HFF-Myc (cell line): ENCODE results near the gene CXCR3.

Experiments used
- DNase-seq: peaks from one replicate; pipeline ENCODE4 v3.0.0-alpha.2; 2011; ENCODE audit warnings: low read depth; ENCODE audit errors: extremely low read depth
- H3K4me3 ChIP-seq: replicated peaks from 2 replicates; pipeline ENCODE4 v1.5.1; 2011; ENCODE audit warnings: low read depth, mild to moderate bottlenecking, control low read depth, low read length
- CTCF ChIP-seq: IDR thresholded peaks from 2 replicates; pipeline ENCODE4 v1.5.1; 2012; ENCODE audit warnings: mild to moderate bottlenecking, low read depth, low read length, control low read depth; ENCODE audit errors: missing control alignments

The CXCR3 gene

GRCh38 chrX:71625471-71625870 lies 7.2 kb upstream of the CXCR3 start:
- no peak overlapping the region for H3K4me3 ChIP-seq
- no peak for DNase-seq

DNA sequence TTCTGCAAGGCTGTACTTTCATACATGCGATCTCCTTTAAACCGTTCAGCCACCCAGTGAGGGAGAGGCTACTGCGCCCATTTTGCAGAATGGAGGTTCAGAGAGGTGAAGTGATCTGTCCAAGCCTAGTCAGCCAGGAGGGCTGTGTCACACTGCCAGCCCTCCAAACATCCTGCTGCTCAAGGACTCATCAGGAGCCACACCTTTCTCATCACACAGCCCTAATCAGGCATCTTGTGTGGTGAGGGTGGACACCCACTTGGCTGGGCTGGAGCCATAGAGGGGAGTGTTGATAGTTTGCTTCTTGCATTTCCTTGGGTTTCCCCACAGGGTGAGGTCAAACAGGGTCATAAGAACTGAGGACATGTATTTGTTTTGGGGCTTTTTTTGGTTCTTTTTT lies 5.4 kb upstream of the CXCR3 start:
- TF ChIP-seq CTCF, result no peak
- H3K4me3 ChIP-seq, result no peak overlapping the region
- no peak for DNase-seq

More at GRCh38 chrX:71625471-71625870, 7.2 kb upstream of the CXCR3 start:
- TF ChIP-seq CTCF, result no peak

DNA sequence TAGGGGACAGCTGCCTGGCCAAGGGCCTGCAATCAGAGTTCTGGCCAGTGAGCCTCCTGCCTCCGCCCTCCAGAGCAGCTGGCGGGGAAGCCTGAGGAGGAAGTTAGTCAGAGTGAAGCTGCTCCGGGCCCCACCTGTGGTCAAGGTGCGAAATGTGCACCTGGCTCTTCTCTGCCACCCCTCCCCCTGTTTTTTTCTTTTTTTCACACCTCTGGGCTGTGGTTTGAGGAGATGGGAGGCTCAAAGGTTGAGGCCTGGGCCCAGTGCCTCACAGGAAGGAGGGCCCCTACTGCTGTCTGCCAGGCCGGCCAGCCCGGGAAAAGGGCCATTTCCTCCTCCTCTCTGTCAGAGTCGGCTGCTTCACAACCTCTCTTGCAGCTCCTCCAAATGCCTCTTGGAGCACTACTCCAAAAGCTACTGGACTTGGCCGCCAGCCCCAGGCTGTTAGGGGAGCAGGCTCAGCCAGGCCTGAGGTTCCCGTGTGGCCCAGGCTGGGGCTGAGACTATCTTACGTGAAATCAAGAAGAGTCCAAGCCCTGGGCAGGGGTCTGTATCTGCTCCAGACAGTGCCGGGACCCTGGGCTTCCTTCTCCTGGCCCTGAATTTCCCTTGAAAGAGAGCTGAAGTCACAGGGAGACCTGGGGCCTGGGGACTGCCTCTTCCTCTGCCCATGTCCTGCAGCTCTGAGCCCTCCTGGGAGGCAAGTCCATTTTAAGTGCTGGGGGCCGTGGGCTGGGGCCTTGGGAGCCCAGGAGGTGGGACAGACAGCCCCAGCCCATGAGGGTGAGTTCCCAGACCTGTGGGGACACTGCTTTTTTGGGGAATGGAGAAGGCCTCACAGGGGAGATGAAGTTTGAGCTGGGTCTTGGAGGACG lies 4.5 kb upstream of the CXCR3 start:
- no peak for TF ChIP-seq CTCF
- no peak for DNase-seq

DNA sequence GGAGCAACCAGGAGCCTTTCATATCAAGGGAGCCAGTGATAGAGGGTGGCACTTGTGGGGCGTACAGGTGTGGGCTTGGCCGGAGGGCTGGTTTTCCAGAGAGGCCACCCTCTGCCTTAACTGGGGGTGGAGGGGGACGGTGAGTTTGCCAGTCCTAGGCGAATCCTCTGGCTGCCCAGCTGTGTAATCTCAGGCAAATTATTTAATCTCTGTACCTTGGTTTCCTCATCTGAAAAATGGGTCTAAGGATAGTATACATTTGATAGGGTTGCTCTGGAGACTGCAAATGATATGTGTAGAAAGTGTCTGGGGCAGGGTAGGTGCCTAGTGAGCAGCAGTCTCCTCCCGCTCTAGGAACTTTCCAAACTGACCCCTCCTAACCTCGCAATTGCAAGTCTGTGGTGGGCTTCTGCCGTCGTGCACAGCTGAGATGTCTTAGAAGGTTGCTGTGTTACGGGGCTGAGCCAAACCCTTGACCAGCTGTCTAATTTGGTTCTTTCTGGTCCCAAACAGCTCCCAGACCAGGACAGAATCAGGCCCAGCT lies 3.8 kb upstream of the CXCR3 start:
- TF ChIP-seq CTCF, result no peak
- no peak for DNase-seq
- no peak overlapping the region for H3K4me3 ChIP-seq

More for the DNA sequence above, 4.5 kb upstream of the CXCR3 start:
- no peak overlapping the region for H3K4me3 ChIP-seq

GRCh38 chrX:71621603-71622002 lies 3.3 kb upstream of the CXCR3 start:
- DNase-seq, result no peak
- no peak for TF ChIP-seq CTCF
- no peak overlapping the region for H3K4me3 ChIP-seq

- TF ChIP-seq CTCF, result no peak
- H3K4me3 ChIP-seq, result no peak overlapping the region
- no peak for DNase-seq
These were observed 1.7 kb upstream of the CXCR3 start for GRCh38 chrX:71619986-71620385.

GRCh38 chrX:71619193-71619592 lies 882 bp upstream of the CXCR3 start:
- TF ChIP-seq CTCF, result no peak
- H3K4me3 ChIP-seq, result no peak overlapping the region
- DNase-seq, result no peak
